RWPE2 (cell line): ENCODE results near the gene PPP2R1A.

ENCODE experiments used
- ATAC-seq: fragments of 200-7000 bp; cut with Tn5 transposase; 3 replicates; pipeline ENCODE4 v1.9.1; 2021; ENCODE audit warnings: low read depth
- DNase-seq: peaks from one replicate; pipeline ENCODE4 v3.0.0-alpha.2; 2020; ENCODE audit warnings: low spot score
- H3K27ac ChIP-seq: fragments of 450-650 bp; 2 replicates; pipeline ENCODE4 v1.5.1; 2017; ENCODE audit warnings: mild to moderate bottlenecking; ENCODE audit not compliant: poor library complexity, severe bottlenecking
- H3K27me3 ChIP-seq: fragments of 250-450 bp; sonication (Bioruptor Pico); 2 replicates; pipeline ENCODE4 v1.5.1; 2021; ENCODE audit warnings: mild to moderate bottlenecking, moderate library complexity; ENCODE audit not compliant: insufficient read depth, poor library complexity, severe bottlenecking
- H3K36me3 ChIP-seq: fragments of 250-450 bp; sonication (Bioruptor Pico); 2 replicates; pipeline ENCODE4 v1.5.1; 2020; ENCODE audit warnings: low read depth, mild to moderate bottlenecking, moderate library complexity
- H3K4me1 ChIP-seq: fragments of 250-450 bp; sonication (Bioruptor Pico); 2 replicates; pipeline ENCODE4 v1.5.1; 2021; ENCODE audit warnings: mild to moderate bottlenecking, moderate library complexity; ENCODE audit not compliant: insufficient read depth, poor library complexity, severe bottlenecking
- H3K4me3 ChIP-seq: fragments of 250-450 bp; sonication (Bioruptor Pico); 2 replicates; pipeline ENCODE4 v1.5.1; 2021; ENCODE audit warnings: mild to moderate bottlenecking, moderate library complexity; ENCODE audit not compliant: severe bottlenecking
- H3K9me3 ChIP-seq: fragments of 250-450 bp; sonication (Bioruptor Pico); 2 replicates; pipeline ENCODE4 v1.5.1; 2021; ENCODE audit warnings: mild to moderate bottlenecking, moderate library complexity; ENCODE audit not compliant: severe bottlenecking
- TF ChIP-seq, protein P1 (sequence below): fragments of 450-650 bp; IDR thresholded peaks from one replicate; pipeline ENCODE4 v1.5.1; 2017; ENCODE audit warnings: mild to moderate bottlenecking, moderate library complexity; ENCODE audit not compliant: poor library complexity, severe bottlenecking

PPP2R1A gene

DNA sequence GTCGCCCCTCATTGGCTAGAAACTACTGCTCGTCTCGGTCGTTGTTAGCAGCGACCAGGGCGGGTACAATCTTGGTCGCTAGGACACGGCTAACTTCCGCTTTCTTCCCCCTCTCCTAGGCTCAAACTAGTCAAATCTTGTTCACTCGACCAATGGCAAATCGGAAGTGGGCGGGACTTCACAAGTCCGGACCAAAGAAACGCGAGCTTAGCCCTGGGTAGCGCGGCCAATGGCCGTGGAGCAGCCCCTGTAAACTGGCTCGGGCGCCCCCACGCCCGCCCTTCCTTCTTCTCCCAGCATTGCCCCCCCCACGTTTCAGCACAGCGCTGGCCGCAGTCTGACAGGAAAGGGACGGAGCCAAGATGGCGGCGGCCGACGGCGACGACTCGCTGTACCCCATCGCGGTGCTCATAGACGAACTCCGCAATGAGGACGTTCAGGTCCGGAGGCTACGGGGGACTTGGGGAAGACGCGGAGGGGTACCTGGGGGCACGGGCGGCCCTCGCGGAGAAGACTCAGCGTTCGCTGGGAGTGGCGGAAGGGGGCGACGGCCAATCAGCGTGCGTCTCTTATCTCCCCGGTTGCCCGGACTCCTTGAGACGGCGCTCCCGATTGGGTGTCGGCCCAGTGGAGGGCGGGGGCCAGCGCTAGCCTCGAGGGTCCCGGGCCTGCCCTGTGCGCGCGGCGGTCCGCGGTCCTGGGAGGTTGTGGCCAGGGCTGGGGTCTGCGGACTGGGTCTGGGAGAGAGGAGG lies at the start of gene PPP2R1A:
TSS of gene PPP2R1A (plus strand) at position 318 of the 752 bp plus-strand sequence. CDS start at position 363, 45 bp downstream.
- Histone ChIP-seq H3K4me3 (peak within 1 kb of the TSS; percentile 77), H3K4me1 (peaks cover 7% of the 10 kb centered on the region), H3K27me3 (no peaks in the 10 kb centered on the region), H3K9me3 (no peaks in the 10 kb centered on the region), H3K27ac (peak within 1 kb of the TSS; percentile 69), H3K36me3 (peaks cover 33% of the 10 kb centered on the region)
- ATAC-seq (peak; percentile 95), DNase-seq (peak; percentile 100)
- TF ChIP-seq, protein P1, sequence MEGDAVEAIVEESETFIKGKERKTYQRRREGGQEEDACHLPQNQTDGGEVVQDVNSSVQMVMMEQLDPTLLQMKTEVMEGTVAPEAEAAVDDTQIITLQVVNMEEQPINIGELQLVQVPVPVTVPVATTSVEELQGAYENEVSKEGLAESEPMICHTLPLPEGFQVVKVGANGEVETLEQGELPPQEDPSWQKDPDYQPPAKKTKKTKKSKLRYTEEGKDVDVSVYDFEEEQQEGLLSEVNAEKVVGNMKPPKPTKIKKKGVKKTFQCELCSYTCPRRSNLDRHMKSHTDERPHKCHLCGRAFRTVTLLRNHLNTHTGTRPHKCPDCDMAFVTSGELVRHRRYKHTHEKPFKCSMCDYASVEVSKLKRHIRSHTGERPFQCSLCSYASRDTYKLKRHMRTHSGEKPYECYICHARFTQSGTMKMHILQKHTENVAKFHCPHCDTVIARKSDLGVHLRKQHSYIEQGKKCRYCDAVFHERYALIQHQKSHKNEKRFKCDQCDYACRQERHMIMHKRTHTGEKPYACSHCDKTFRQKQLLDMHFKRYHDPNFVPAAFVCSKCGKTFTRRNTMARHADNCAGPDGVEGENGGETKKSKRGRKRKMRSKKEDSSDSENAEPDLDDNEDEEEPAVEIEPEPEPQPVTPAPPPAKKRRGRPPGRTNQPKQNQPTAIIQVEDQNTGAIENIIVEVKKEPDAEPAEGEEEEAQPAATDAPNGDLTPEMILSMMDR = no peak

- H3K27me3 ChIP-seq = no peaks in the 10 kb centered on the region
- H3K27ac ChIP-seq = no peak overlapping the region
- DNase-seq (no peak), ATAC-seq (no peak)
- H3K4me1 ChIP-seq = no peaks in the 10 kb centered on the region
- peaks cover 5% of the 10 kb centered on the region for H3K36me3 ChIP-seq
- no peaks in the 10 kb centered on the region for H3K9me3 ChIP-seq
- TF ChIP-seq, protein P1 = no peak
- no peak overlapping the region for H3K4me3 ChIP-seq
These were observed 48.6 kb upstream of the PPP2R1A start for GRCh38 chr19:52141203-52141602.

DNA sequence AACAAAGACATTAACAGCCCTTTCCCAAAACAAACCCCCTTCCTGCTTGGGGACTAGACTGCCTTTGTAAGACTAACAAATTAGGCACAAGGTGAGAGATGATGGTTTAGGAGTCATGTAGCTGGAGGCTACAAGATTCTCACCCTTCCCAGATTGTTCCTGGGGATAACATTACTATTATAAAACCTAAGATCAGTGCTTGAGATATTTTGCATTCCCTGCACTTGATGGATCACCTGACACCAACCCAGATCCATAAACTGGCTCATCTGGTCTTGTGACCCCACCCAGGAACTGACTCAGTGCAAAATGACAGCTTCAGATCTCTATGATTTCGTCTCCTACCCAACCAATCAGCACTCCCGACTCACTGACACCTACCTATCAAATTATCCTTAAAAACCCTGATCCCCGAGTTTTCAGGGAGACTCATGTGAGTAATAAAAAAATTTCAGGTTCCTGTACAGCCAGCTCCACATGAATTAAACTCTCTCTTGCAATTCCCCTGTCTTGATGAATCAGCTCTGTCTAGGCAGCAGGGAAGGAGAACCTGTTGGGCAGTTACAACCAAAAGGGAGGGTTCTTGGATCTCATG lies 47.8 kb upstream of the PPP2R1A start:
- Histone ChIP-seq H3K27ac (peak overlapping the region; percentile 29), H3K4me3 (no peak overlapping the region), H3K36me3 (no peaks in the 10 kb centered on the region; the same call in 1 of the 2 replicates), H3K4me1 (no peaks in the 10 kb centered on the region), H3K27me3 (no peaks in the 10 kb centered on the region), H3K9me3 (peaks cover 3% of the 10 kb centered on the region)
- ATAC-seq = no peak
- TF ChIP-seq, protein P1 = no peak
- no peak for DNase-seq

DNA sequence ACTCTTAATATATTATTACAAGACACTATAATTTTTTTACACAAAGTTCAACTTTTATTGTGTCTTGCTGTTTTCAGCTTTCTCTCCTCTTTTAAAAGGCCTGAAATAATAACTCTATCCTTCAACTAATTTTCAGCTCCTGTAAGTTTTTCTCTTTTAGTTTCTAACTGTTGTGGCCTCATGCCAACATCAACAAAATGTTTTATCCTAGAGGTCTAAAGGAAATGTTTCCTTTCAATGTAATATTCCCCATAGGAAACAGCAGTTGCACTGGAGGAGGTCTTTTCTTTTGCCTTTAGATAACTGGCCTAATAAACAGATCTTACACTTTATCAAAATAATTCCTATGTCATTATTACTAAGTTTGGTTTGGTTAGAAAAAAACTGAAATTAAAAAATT lies 41.6 kb upstream of the PPP2R1A start:
- DNase-seq (no peak), ATAC-seq (no peak)
- H3K27me3 ChIP-seq = no peaks in the 10 kb centered on the region
- no peaks in the 10 kb centered on the region for H3K36me3 ChIP-seq
- peaks cover 6% of the 10 kb centered on the region for H3K9me3 ChIP-seq
- TF ChIP-seq, protein P1 = no peak
- no peak overlapping the region for H3K4me3 ChIP-seq
- H3K4me1 ChIP-seq = no peaks in the 10 kb centered on the region
- H3K27ac ChIP-seq = no peak overlapping the region
